GM21737 (cell line): ENCODE results near the gene TMEM208.

Experiments used
- ATAC-seq: cut with Tn5 transposase; IDR thresholded peaks from one replicate; pipeline ENCODE4 v1.9.1; 2021; ENCODE audit warnings: mild to moderate bottlenecking, moderate library complexity; ENCODE audit not compliant: unreplicated experiment

Gene TMEM208

GRCh38 chr16:67191411-67191994 is 35.4 kb upstream of the TMEM208 start:
- ATAC-seq = no peak

GRCh38 chr16:67191995-67192681 is 34.8 kb upstream of the TMEM208 start, which contains the start of gene E2F4:
Gene E2F4, plus strand, starts transcription at chr16:67192155. Its CDS starts 73 bp downstream, at chr16:67192228.
- peak; percentile 83 for ATAC-seq

GRCh38 chr16:67192781-67193361 is 34.1 kb upstream of the TMEM208 start:
- ATAC-seq = no peak

- ATAC-seq = no peak
These were observed 33.4 kb upstream of the TMEM208 start for GRCh38 chr16:67193536-67193935.

GRCh38 chr16:67194260-67194659 is 32.7 kb upstream of the TMEM208 start:
- no peak for ATAC-seq

- ATAC-seq = no peak
These were observed 31.3 kb upstream of the TMEM208 start for GRCh38 chr16:67195676-67196075.

GRCh38 chr16:67196881-67197280 is 30.0 kb upstream of the TMEM208 start:
- no peak for ATAC-seq

- no peak for ATAC-seq
These were observed 29.2 kb upstream of the TMEM208 start for GRCh38 chr16:67197704-67198103.

GRCh38 chr16:67198238-67198734 is 28.6 kb upstream of the TMEM208 start:
- no peak for ATAC-seq

- no peak for ATAC-seq
These were observed 27.7 kb upstream of the TMEM208 start, which contains the start of gene ELMO3 for GRCh38 chr16:67199011-67199807. Gene ELMO3, plus strand, starts transcription at chr16:67199131. Its CDS starts 196 bp downstream, at chr16:67199327.

- no peak for ATAC-seq
These were observed 27.1 kb upstream of the TMEM208 start for GRCh38 chr16:67199808-67200198.

GRCh38 chr16:67200491-67200890 is 26.4 kb upstream of the TMEM208 start:
- ATAC-seq = no peak

GRCh38 chr16:67201411-67202345 is 25.3 kb upstream of the TMEM208 start:
- no peak for ATAC-seq

- ATAC-seq = no peak
These were observed 24.5 kb upstream of the TMEM208 start for GRCh38 chr16:67202426-67202825.

- ATAC-seq = no peak
These were observed 23.9 kb upstream of the TMEM208 start for GRCh38 chr16:67202956-67203493.

- ATAC-seq = no peak
These were observed 22.9 kb upstream of the TMEM208 start for GRCh38 chr16:67204076-67204475.

GRCh38 chr16:67206129-67206837 is 20.6 kb upstream of the TMEM208 start:
- no peak for ATAC-seq

GRCh38 chr16:67206838-67207248 is 20.1 kb upstream of the TMEM208 start:
- ATAC-seq = no peak
